ENCODE data around the gene RHO. TPM values are rescaled to one million over a fixed set of nuclear protein-coding genes. Genes with fewer than 3 reads are reported as not detected.

RHO gene
- total and polyA plus RNA-seq, 5 donors from 2014 or later = not detected

DNA sequence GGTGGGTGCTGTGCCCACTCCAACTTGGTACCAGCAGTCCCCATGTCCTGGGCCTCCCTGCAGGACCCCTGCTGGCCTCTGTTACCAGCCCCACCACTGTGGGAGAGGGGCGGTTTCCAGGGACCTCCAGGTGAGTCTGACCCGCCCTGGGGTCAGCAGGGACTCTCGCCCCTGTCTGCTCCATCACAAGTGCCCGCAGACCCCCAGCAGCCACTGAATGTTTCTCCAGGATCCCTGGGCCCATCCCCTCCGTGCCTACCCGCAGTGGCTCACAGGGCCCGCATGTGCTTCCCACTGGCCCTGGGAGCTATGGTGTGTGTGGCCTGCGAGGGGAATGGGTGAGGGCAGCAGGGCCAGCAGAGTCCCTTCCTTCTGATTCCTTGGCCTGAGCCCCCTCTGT lies 9.9 kb upstream of the RHO start:
- no peaks in the 10 kb centered on the region for H3K4me1 Mint-ChIP-seq

DNA sequence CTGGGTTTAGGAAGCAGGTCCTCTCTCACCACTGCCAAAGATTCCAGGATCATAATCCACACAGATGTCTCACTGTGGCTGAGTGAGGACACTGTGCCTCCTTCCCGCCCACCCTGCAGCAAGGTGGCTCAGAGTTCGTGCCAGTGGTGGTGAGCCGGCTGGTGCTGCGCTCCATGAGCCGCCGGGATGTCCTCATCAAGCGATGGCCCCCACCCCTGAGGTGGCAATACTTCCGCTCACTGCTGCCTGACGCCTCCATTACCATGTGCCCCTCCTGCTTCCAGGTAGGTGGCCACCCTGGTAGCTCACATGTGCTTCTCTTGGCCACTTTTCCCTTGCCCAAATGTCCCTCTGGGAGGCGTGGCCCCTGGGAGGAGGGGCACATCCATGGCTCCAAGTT lies 9.0 kb upstream of the RHO start:
- DNase-seq (no peak), ATAC-seq (ENCODE audit: low read depth in 2 of 2) (no peak)
- H3K4me1 Mint-ChIP-seq = no peaks in the 10 kb centered on the region
- no peaks in the 10 kb centered on the region for H3K27me3 ChIP-seq (ENCODE audit: control insufficient read depth, insufficient read depth, low read length)
- H3K9me3 Mint-ChIP-seq = no peaks in the 10 kb centered on the region
- no peaks in the 10 kb centered on the region for H3K4me1 ChIP-seq (ENCODE audit: control insufficient read depth, insufficient read depth, low read length, poor library complexity, severe bottlenecking)
- no peaks in the 10 kb centered on the region for H3K27me3 Mint-ChIP-seq
- H3K36me3 ChIP-seq (ENCODE audit: control insufficient read depth, insufficient read depth, low read length) = no peaks in the 10 kb centered on the region
- H3K27ac Mint-ChIP-seq = no peak overlapping the region
- no peak overlapping the region for H3K27ac ChIP-seq (ENCODE audit: insufficient read depth, low read length, poor library complexity, severe bottlenecking)
- H3K9me3 ChIP-seq (ENCODE audit: control insufficient read depth in 2 of 2, low read length in 2 of 2) = no peaks in the 10 kb centered on the region
- H3K4me3 Mint-ChIP-seq = no peak overlapping the region
- H3K4me3 ChIP-seq (ENCODE audit: low read depth, low read length) = no peak overlapping the region
- peaks cover 15% of the 10 kb centered on the region for H3K36me3 Mint-ChIP-seq

More for the DNA sequence above, 9.9 kb upstream of the RHO start:
- DNase-seq = no peak
- H3K9me3 ChIP-seq (ENCODE audit: control insufficient read depth in 2 of 2, low read length in 2 of 2) = no peaks in the 10 kb centered on the region
- Mint-ChIP-seq H3K36me3 (peaks cover 15% of the 10 kb centered on the region), H3K9me3 (no peaks in the 10 kb centered on the region), H3K27me3 (no peaks in the 10 kb centered on the region), H3K4me3 (no peak overlapping the region), H3K27ac (no peak overlapping the region)
- no peaks in the 10 kb centered on the region for H3K36me3 ChIP-seq (ENCODE audit: control insufficient read depth, insufficient read depth, low read length)
- H3K4me1 ChIP-seq (ENCODE audit: control insufficient read depth, insufficient read depth, low read length, poor library complexity, severe bottlenecking) = no peaks in the 10 kb centered on the region
- no peak overlapping the region for H3K4me3 ChIP-seq (ENCODE audit: low read depth, low read length)
- H3K27ac ChIP-seq (ENCODE audit: insufficient read depth, low read length, poor library complexity, severe bottlenecking) = no peak overlapping the region
- no peaks in the 10 kb centered on the region for H3K27me3 ChIP-seq (ENCODE audit: control insufficient read depth, insufficient read depth, low read length)
- no peak for ATAC-seq (ENCODE audit: low read depth in 2 of 2)

DNA sequence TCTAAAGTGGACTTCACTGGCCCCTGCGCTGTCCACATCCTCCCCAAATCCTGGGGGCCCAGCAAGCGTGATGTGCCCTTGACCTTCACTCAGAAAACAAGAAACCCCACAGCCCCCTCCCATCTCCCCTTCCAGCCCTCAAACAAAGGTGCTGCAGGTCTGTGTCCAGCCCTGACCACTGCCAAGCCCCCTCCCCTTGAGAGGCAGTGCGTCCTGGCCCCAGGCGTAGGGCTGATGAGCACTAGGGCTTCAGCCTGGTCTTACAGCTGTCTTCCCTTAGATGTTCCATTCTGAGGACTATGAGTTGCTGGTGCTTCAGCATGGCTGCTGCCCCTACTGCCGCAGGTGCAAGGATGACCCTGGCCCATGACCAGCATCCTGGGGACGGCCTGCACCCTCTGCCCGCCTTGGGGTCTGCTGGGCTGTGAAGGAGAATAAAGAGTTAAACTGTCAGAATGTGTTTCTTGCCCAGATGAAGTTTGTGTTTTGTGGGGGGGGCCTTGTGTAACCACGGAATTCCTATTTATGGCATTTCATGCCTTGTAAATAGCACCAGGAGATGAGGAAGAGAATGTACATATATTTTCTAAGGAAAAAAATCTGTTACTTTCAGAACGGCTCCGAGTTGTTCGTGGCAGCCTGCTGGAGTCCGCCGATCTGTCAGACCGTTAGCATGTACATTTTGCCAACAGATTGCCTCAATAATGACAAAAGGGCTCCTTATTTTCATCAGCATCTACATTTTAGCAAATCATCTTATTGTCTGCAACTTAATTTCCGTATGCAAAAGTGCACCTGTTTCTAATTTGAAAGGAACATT lies 8.3 kb upstream of the RHO start:
- ATAC-seq (ENCODE audit: low read depth in 2 of 2) = no peak
- Mint-ChIP-seq H3K9me3 (no peaks in the 10 kb centered on the region), H3K4me1 (no peaks in the 10 kb centered on the region), H3K27ac (peak overlapping the region in 2 of 3 donors; percentile 17 to 39), H3K4me3 (no peak overlapping the region), H3K27me3 (no peaks in the 10 kb centered on the region), H3K36me3 (peaks cover 15% of the 10 kb centered on the region)
- H3K4me3 ChIP-seq (ENCODE audit: low read depth, low read length) = no peak overlapping the region
- H3K36me3 ChIP-seq (ENCODE audit: control insufficient read depth, insufficient read depth, low read length) = no peaks in the 10 kb centered on the region
- no peaks in the 10 kb centered on the region for H3K4me1 ChIP-seq (ENCODE audit: control insufficient read depth, insufficient read depth, low read length, poor library complexity, severe bottlenecking)
- no peak overlapping the region for H3K27ac ChIP-seq (ENCODE audit: insufficient read depth, low read length, poor library complexity, severe bottlenecking)
- no peak for DNase-seq
- H3K9me3 ChIP-seq (ENCODE audit: control insufficient read depth in 2 of 2, low read length in 2 of 2) = no peaks in the 10 kb centered on the region
- no peaks in the 10 kb centered on the region for H3K27me3 ChIP-seq (ENCODE audit: control insufficient read depth, insufficient read depth, low read length)

DNA sequence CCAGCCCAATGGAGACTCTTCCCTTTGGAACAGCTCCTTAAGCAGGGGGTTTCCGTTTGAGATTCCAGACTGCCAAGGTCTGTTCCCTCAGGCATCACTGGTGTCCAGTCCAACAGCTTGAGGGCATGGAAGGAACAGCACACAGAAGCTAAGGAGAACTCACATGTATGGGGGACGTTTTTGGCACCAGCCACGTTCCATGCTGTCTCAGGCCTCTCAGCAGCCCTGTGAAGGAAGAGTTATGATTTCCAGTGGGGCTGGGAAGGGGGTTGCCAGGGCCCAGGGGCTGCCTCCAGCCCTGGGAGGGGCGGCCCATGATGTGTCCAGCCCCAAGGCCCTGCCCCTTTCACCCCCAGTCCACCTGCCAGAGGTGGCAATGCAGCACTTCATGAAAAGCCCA lies 7.5 kb upstream of the RHO start:
- Histone ChIP-seq H3K4me1 (ENCODE audit: control insufficient read depth, insufficient read depth, low read length, poor library complexity, severe bottlenecking) (no peaks in the 10 kb centered on the region), H3K9me3 (ENCODE audit: control insufficient read depth in 2 of 2, low read length in 2 of 2) (no peaks in the 10 kb centered on the region), H3K4me3 (ENCODE audit: low read depth, low read length) (no peak overlapping the region), H3K27ac (ENCODE audit: insufficient read depth, low read length, poor library complexity, severe bottlenecking) (no peak overlapping the region), H3K27me3 (ENCODE audit: control insufficient read depth, insufficient read depth, low read length) (no peaks in the 10 kb centered on the region), H3K36me3 (ENCODE audit: control insufficient read depth, insufficient read depth, low read length) (no peaks in the 10 kb centered on the region)
- Mint-ChIP-seq H3K4me3 (no peak overlapping the region), H3K27ac (no peak overlapping the region), H3K4me1 (no peaks in the 10 kb centered on the region), H3K27me3 (no peaks in the 10 kb centered on the region), H3K9me3 (no peaks in the 10 kb centered on the region), H3K36me3 (peaks cover 14% of the 10 kb centered on the region)
- ATAC-seq (ENCODE audit: low read depth in 2 of 2) (no peak), DNase-seq (no peak)

DNA sequence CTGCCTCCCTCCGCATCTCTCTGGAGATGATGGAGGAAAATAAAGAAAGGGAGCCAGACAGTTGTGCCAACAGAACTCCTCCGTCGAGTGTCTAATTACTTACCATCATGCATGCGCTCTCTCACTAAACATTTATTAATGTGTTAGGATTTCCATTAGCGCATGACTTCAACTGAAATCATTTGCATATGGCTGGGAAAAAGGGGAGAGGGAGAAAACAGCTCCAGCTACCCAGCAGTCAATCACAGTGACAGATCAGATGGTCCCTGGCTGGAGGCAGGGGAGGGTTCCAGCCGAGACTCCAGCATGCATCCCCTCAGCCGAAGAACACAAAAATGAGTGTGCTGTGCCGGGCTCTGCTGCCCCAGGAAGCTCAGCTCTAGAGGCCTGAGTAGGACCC lies 6.8 kb upstream of the RHO start:
- no peak overlapping the region for H3K4me3 ChIP-seq (ENCODE audit: low read depth, low read length)
- H3K36me3 ChIP-seq (ENCODE audit: control insufficient read depth, insufficient read depth, low read length) = no peaks in the 10 kb centered on the region
- Mint-ChIP-seq H3K4me3 (no peak overlapping the region), H3K4me1 (no peaks in the 10 kb centered on the region), H3K9me3 (no peaks in the 10 kb centered on the region), H3K27ac (no peak overlapping the region), H3K27me3 (no peaks in the 10 kb centered on the region), H3K36me3 (peaks cover 9% of the 10 kb centered on the region)
- H3K9me3 ChIP-seq (ENCODE audit: control insufficient read depth in 2 of 2, low read length in 2 of 2) = no peaks in the 10 kb centered on the region
- DNase-seq (no peak), ATAC-seq (ENCODE audit: low read depth in 2 of 2) (no peak)
- no peaks in the 10 kb centered on the region for H3K27me3 ChIP-seq (ENCODE audit: control insufficient read depth, insufficient read depth, low read length)
- H3K4me1 ChIP-seq (ENCODE audit: control insufficient read depth, insufficient read depth, low read length, poor library complexity, severe bottlenecking) = no peaks in the 10 kb centered on the region
- no peak overlapping the region for H3K27ac ChIP-seq (ENCODE audit: insufficient read depth, low read length, poor library complexity, severe bottlenecking)

DNA sequence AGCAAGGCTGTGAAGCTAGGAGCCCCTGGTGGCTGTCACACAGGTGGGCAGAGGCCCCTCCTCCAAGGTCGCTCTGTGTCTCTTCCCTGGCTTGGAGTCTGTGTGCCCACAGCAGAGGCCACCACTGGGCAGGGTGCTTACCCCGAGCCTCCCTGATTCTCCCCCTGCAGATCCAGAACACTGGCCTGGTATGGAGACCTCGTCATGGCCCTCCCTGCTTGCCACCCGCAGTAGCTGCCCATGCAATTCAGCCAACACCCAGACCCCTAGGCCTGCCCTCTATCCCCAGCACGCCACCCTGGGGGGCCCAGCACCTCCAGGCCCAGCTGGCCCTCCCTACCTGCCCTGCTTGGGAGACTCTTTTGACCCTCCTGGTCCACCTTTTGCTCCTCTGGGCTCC lies 5.5 kb upstream of the RHO start:
- DNase-seq (no peak), ATAC-seq (ENCODE audit: low read depth in 2 of 2) (no peak)
- Mint-ChIP-seq H3K4me1 (no peaks in the 10 kb centered on the region), H3K27ac (no peak overlapping the region), H3K9me3 (no peaks in the 10 kb centered on the region), H3K27me3 (no peaks in the 10 kb centered on the region), H3K36me3 (no peaks in the 10 kb centered on the region), H3K4me3 (no peak overlapping the region)
- Histone ChIP-seq H3K4me3 (ENCODE audit: low read depth, low read length) (no peak overlapping the region), H3K36me3 (ENCODE audit: control insufficient read depth, insufficient read depth, low read length) (no peaks in the 10 kb centered on the region), H3K9me3 (ENCODE audit: control insufficient read depth in 2 of 2, low read length in 2 of 2) (no peaks in the 10 kb centered on the region), H3K27me3 (ENCODE audit: control insufficient read depth, insufficient read depth, low read length) (no peaks in the 10 kb centered on the region), H3K4me1 (ENCODE audit: control insufficient read depth, insufficient read depth, low read length, poor library complexity, severe bottlenecking) (no peaks in the 10 kb centered on the region), H3K27ac (ENCODE audit: insufficient read depth, low read length, poor library complexity, severe bottlenecking) (no peak overlapping the region)

DNA sequence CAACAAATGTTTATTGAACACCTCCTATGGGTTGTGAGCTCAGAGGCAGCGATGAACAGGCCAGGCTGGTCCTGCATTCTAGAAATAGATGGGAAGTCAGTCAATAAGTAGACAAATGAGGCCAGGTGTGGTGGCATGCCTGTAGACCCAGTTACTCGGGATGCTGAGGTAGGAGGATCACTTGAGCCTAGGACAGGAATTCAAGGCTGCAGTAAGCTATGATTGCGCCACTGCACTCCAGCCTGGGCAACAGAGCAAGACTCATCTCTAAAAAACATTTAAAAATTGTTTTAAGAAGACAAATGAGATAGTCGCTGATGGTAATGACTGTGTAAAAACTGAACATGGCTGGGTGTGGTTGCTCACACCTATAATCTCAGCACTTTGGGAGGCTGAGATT lies 4.4 kb upstream of the RHO start:
- H3K4me1 Mint-ChIP-seq = no peaks in the 10 kb centered on the region
- no peak overlapping the region for H3K27ac Mint-ChIP-seq
- Histone ChIP-seq H3K27ac (ENCODE audit: insufficient read depth, low read length, poor library complexity, severe bottlenecking) (no peak overlapping the region), H3K4me1 (ENCODE audit: control insufficient read depth, insufficient read depth, low read length, poor library complexity, severe bottlenecking) (no peaks in the 10 kb centered on the region), H3K27me3 (ENCODE audit: control insufficient read depth, insufficient read depth, low read length) (no peaks in the 10 kb centered on the region), H3K4me3 (ENCODE audit: low read depth, low read length) (no peak overlapping the region), H3K9me3 (ENCODE audit: control insufficient read depth in 2 of 2, low read length in 2 of 2) (no peaks in the 10 kb centered on the region), H3K36me3 (ENCODE audit: control insufficient read depth, insufficient read depth, low read length) (no peaks in the 10 kb centered on the region)
- H3K4me3 Mint-ChIP-seq = no peak overlapping the region
- no peaks in the 10 kb centered on the region for H3K27me3 Mint-ChIP-seq
- H3K36me3 Mint-ChIP-seq = no peaks in the 10 kb centered on the region
- ATAC-seq (ENCODE audit: low read depth in 2 of 2) (no peak), DNase-seq (no peak)
- no peaks in the 10 kb centered on the region for H3K9me3 Mint-ChIP-seq

DNA sequence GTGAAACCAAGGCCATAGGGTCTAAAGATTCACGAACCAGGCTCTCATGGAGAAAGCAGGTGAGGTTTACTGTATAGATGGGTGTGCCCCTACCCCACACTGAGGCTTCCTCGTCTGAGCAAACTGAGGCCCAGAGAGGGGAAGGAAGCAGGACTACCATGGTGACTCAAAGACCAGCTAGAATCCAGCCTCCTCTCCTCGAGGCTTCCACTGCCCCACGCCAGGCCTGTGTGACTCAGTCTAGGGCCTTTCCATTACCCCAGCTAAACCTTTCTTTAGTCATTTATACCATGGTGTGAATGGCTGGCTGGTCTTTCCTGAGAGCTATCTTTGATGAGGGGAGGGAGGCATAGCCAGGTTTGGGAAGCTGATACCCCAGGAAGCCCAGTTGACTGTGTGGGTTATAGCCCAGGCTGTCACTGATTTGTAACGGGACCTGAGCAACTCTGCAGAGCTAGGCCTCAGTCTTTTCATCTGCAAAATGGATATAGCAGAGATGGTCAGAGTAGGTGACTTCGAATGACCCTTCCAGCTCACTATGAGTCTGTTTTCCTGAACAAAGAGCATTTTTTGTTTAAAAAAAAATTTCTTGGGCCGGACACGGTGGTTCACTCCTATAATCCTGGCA lies 3.0 kb upstream of the RHO start:
- no peaks in the 10 kb centered on the region for H3K4me1 ChIP-seq (ENCODE audit: control insufficient read depth, insufficient read depth, low read length, poor library complexity, severe bottlenecking)
- DNase-seq = no peak
- H3K27me3 ChIP-seq (ENCODE audit: control insufficient read depth, insufficient read depth, low read length) = no peaks in the 10 kb centered on the region
- H3K27ac ChIP-seq (ENCODE audit: insufficient read depth, low read length, poor library complexity, severe bottlenecking) = no peak overlapping the region
- H3K4me3 ChIP-seq (ENCODE audit: low read depth, low read length) = no peak overlapping the region
- Mint-ChIP-seq H3K27me3 (no peaks in the 10 kb centered on the region), H3K9me3 (no peaks in the 10 kb centered on the region), H3K4me1 (no peaks in the 10 kb centered on the region), H3K27ac (peak overlapping the region in 1 of 3 donors; percentile 42), H3K36me3 (no peaks in the 10 kb centered on the region), H3K4me3 (no peak overlapping the region)
- no peaks in the 10 kb centered on the region for H3K9me3 ChIP-seq (ENCODE audit: control insufficient read depth in 2 of 2, low read length in 2 of 2)
- ATAC-seq (ENCODE audit: low read depth in 2 of 2) = peak in 1 of 2 donors; percentile 43
- H3K36me3 ChIP-seq (ENCODE audit: control insufficient read depth, insufficient read depth, low read length) = no peaks in the 10 kb centered on the region
